GM12878 (cell line): Measurements from ENCODE around the gene NBEAL1. TPM values are rescaled to one million over a fixed set of nuclear protein-coding genes. Genes with fewer than 3 reads are reported as not detected.
A peak's percentile ranks its signal among the peaks of the same experiment; 100 is the strongest.

ENCODE experiments used
- ATF2 ChIP-seq: IDR thresholded peaks from 2 replicates; pipeline ENCODE4 v1.6.1; 2012; ENCODE audit warnings: low read length, inconsistent platforms
- BCL3 ChIP-seq: IDR thresholded peaks from 2 replicates; pipeline ENCODE4 v1.6.1; 2011; ENCODE audit warnings: borderline replicate concordance, low read depth, mild to moderate bottlenecking, moderate library complexity, low read length; ENCODE audit not compliant: insufficient read depth, poor library complexity, severe bottlenecking
- CREB1 ChIP-seq: IDR thresholded peaks from 2 replicates; pipeline ENCODE4 v1.6.1; 2012; ENCODE audit warnings: low read depth, mild to moderate bottlenecking, inconsistent platforms
- DPF2 ChIP-seq: fragments of 450-650 bp; IDR thresholded peaks from 2 replicates; pipeline ENCODE4 v1.6.1; 2017; ENCODE audit warnings: mild to moderate bottlenecking
- E2F4 ChIP-seq: IDR thresholded peaks from 2 replicates; pipeline ENCODE4 v1.6.1; 2012; ENCODE audit warnings: low read depth, low read length, improper control_type of control experiment
- ELK1 ChIP-seq: IDR thresholded peaks from 2 replicates; pipeline ENCODE4 v1.6.1; 2012; ENCODE audit warnings: low read depth, low read length, improper control_type of control experiment
- FOS ChIP-seq: IDR thresholded peaks from 3 replicates; pipeline ENCODE4 v1.6.1; 2011; ENCODE audit warnings: borderline replicate concordance; ENCODE audit not compliant: insufficient read length; ENCODE audit errors: extremely low read depth
- KDM1A ChIP-seq: fragments of 200-600 bp; sonication (generic); IDR thresholded peaks from 2 replicates; pipeline ENCODE4 v1.6.1; 2016; ENCODE audit warnings: borderline replicate concordance
- KLF5 ChIP-seq: fragments of 450-650 bp; IDR thresholded peaks from 2 replicates; pipeline ENCODE4 v1.6.1; 2014; ENCODE audit warnings: mild to moderate bottlenecking; ENCODE audit not compliant: partially characterized antibody
- MTA2 ChIP-seq: fragments of 450-650 bp; IDR thresholded peaks from 2 replicates; pipeline ENCODE4 v1.6.1; 2016; ENCODE audit warnings: low read depth, mild to moderate bottlenecking, moderate library complexity
- NBN ChIP-seq: fragments of 450-650 bp; IDR thresholded peaks from 2 replicates; pipeline ENCODE4 v1.6.1; 2016
- NR2F1 ChIP-seq: fragments of 450-650 bp; conservative IDR thresholded peaks from 2 replicates; pipeline ENCODE4 v1.6.1; 2017; ENCODE audit warnings: mild to moderate bottlenecking
- NRF1 ChIP-seq: conservative IDR thresholded peaks from 2 replicates; pipeline ENCODE4 v1.6.1; 2011; ENCODE audit warnings: mild to moderate bottlenecking, low read depth, low read length, improper control_type of control experiment
- PML ChIP-seq: IDR thresholded peaks from 2 replicates; pipeline ENCODE4 v1.6.1; 2012; ENCODE audit warnings: low read length, inconsistent platforms
- POLR2AphosphoS5 ChIP-seq: IDR thresholded peaks from 2 replicates; pipeline ENCODE4 v1.6.1; 2011; ENCODE audit warnings: mild to moderate bottlenecking, low read length, inconsistent platforms
- RAD51 ChIP-seq: fragments of 450-650 bp; IDR thresholded peaks from 2 replicates; pipeline ENCODE4 v1.6.1; 2016; ENCODE audit warnings: moderate library complexity, mild to moderate bottlenecking, inconsistent platforms
- RB1 ChIP-seq: fragments of 450-650 bp; formaldehyde crosslinking; IDR thresholded peaks from 2 replicates; pipeline ENCODE4 v1.6.1; 2017; ENCODE audit warnings: mild to moderate bottlenecking, borderline replicate concordance
- RBBP5 ChIP-seq: fragments of 200-600 bp; sonication (generic); conservative IDR thresholded peaks from 2 replicates; pipeline ENCODE4 v1.6.1; 2016
- RFX5 ChIP-seq: IDR thresholded peaks from 2 replicates; pipeline ENCODE4 v1.6.1; 2011; ENCODE audit warnings: low read depth, low read length, improper control_type of control experiment
- SMARCA5 ChIP-seq: fragments of 450-650 bp; IDR thresholded peaks from 2 replicates; pipeline ENCODE4 v1.6.1; 2017; ENCODE audit warnings: mild to moderate bottlenecking
- SP1 ChIP-seq: IDR thresholded peaks from one replicate; pipeline ENCODE4 v1.6.1; 2011; ENCODE audit warnings: low read depth, low read length
- SREBF1 ChIP-seq: IDR thresholded peaks from 2 replicates; pipeline ENCODE4 v1.6.1; 2012; ENCODE audit warnings: mild to moderate bottlenecking, low read length
- SUZ12 ChIP-seq: fragments of 200-600 bp; sonication (generic); IDR thresholded peaks from one replicate; pipeline ENCODE4 v1.6.1; 2018; ENCODE audit warnings: antibody characterized with exemption, mild to moderate bottlenecking; ENCODE audit not compliant: unreplicated experiment
- TAF1 ChIP-seq: IDR thresholded peaks from 2 replicates; pipeline ENCODE4 v1.6.1; 2011; ENCODE audit warnings: mild to moderate bottlenecking, low read depth, low read length, borderline replicate concordance
- TCF7 ChIP-seq: IDR thresholded peaks from 2 replicates; pipeline ENCODE4 v1.6.1; 2014; ENCODE audit warnings: antibody characterized with exemption, borderline replicate concordance
- YY1 ChIP-seq: IDR thresholded peaks from 2 replicates; pipeline ENCODE4 v1.6.1; 2011; ENCODE audit warnings: low read depth, mild to moderate bottlenecking, low read length
- polyA plus RNA-seq, 11 experiments: library from polyadenylated mRNA; depleted of rRNA in 4 of 11; unstranded in 6 of 11; stranded (reverse) in 5 of 11; fragments of >200 nt; fragmentation: Nextera tagmentation in 4 of 11; fragmentation: Illumina TruSeq in 1 of 11; extraction: Ambion mirVana in 4 of 11; extraction: Trizol in 1 of 11; gene quantifications; 1 replicate in 1 of 11; 2 replicates in 10 of 11; pipeline versions ENCODE4 v1.2.1 to v1.2.3, GENCODE V29; 2011 to 2016; ENCODE audit warnings: inconsistent platforms in 2 of 11, missing spikeins in 2 of 11, low read depth in 1 of 11
- total RNA-seq, 4 experiments: library from RNA; depleted of rRNA in 3 of 4; stranded (reverse); fragments of >200 nt in 3 of 4; fragmentation: Illumina TruSeq in 1 of 4; extraction: Trizol in 1 of 4; gene quantifications; 2 replicates each; pipeline versions ENCODE4 v1.2.1 to v1.2.3, GENCODE V29; 2013 to 2021

The NBEAL1 gene
- total and polyA plus RNA-seq, 10 of the 15 experiments (the other 5 are each of a cell fraction or from before 2014, with no cell fraction given), result 1.9 to 16.1 (median 7.2) TPM

GRCh38 chr2:203014456-203015199 lies at the start of gene NBEAL1 (continued):
- TF ChIP-seq RB1 (peak; percentile 57; the same call in 1 of the 2 replicates), SP1 (peak; percentile 70), NBN (0 out of 2 replicates have a peak, but pooled peaks have one; percentile 24), KDM1A (no peak), TCF7 (no peak), MTA2 (peak; percentile 34; the same call in 1 of the 2 replicates), NR2F1 (no peak), CREB1 (peak; percentile 98), SREBF1 (no peak), SMARCA5 (no peak), KLF5 (peak; percentile 22), ATF2 (no peak), FOS (no peak), POLR2AphosphoS5 (no peak; the same call in 1 of the 2 replicates), E2F4 (peak; percentile 65), RFX5 (peak; percentile 57; the same call in 1 of the 2 replicates), TAF1 (peak; percentile 31; the same call in 1 of the 2 replicates), NRF1 (peak; percentile 83), ELK1 (0 out of 2 replicates have a peak, but pooled peaks have one; percentile 16), RAD51 (0 out of 2 replicates have a peak, but pooled peaks have one; percentile 62), DPF2 (peak; percentile 41; the same call in 1 of the 2 replicates), YY1 (peak; percentile 30), RBBP5 (no peak), BCL3 (peak; percentile 10), SUZ12 (no peak), PML (0 out of 2 replicates have a peak, but pooled peaks have one; percentile 67)
